Stimulated activated CD4-positive, alpha-beta T cell treated with anti-CD3 and anti-CD28 coated beads, Interleukin-2, amount 100 ng/mL, for 48 hours (primary cell): Measurements from ENCODE around the gene SEC14L6.
"Not testable (repeated sequence)": the region's sequence is repeated elsewhere in the genome, so short reads cannot be mapped to it uniquely, and the experiment has no call there.

Experiments
- DNase-seq, 2 donors: peaks; one replicate each; pipeline ENCODE4 v3.0.0-alpha.2; 2020

The SEC14L6 gene

DNA sequence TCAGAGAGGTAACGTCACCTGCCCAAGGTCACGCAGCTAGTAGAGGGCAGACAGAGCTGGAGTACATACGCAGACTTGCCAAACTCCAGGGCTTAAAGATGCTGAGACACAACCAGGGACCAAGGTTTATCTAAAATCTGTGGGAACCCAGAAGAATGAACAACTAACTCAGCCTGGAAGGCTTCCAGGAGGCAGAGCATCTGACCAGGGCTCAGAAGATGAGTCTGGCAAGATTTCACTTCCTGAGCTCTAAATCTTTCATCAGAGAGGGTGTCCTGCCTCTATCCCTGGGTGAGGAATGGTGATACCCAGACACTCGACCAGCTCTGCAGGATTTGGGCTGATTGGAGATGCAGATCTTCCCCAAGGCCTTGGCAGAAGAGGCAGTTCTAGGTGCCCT, 18.8 kb upstream of the SEC14L6 start:
- DNase-seq = no peak

DNA sequence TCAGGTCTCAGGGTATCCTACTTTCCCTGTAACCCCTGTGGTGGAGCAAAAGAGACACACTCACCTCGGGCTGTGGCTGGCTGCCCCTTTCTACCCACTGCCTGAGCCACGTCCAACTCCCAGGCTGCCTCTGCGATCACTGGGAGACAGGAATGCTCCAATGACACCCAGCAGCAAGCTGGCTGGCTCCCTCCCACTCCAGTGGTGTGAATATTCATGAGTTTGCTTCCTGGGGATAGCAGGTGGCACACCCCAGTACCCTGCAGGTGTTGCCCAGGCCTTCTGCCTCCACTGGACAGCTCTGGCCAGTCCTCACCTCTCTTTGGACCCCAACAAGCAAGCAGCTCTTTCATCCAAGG, 18.2 kb upstream of the SEC14L6 start:
- no peak for DNase-seq

DNA sequence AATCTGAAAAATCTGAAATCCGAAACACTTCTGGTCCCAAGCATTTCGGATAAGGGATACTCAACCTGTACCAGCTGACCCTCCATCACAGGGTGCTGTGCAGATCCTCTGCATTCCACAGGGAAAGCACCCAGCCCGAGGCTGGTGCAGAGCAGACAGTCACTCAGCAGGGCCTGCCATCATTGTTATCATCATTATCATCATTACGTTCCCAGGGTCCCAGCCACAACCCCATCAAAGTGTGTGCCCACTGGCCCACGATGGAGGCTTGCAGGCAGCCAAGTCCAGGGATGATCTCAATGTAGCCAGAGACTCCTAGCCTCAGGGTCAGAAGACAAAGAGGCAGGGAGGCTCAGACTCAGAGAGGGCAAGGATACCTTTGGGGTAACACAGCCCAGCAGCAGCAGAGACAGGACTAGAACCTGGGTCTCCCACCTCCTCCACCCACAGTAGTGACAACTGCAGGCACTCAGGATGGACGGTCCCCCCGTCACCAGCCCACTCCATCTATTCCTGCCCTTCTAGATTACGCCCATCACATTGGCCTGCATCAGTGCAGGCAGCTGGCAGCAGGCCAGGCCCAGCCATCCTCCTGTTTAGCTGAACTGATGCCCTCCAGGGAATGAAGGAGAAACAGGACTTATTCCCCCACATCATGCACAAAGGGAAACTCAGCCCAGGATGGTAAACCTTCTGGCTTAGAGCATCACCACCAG, 17.7 kb upstream of the SEC14L6 start:
- no peak for DNase-seq

DNA sequence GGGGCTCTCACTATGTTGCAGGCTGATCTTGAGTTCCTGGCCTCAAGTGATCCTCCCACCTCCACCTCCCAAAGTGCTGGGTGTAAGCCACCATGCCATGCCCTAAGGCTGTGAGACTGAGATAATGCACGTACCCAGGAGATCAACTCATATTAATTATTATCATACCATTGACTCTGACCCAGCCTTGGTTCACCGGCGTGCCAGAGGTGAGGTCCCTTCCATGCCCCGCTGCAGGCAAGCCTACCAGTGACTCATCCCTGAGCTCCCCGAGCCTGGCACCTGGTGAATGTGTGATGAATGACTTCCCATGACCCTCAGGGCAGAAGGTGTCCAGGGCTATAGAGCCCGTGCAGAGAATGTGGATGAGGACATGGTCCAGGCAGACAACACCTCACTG, 15.8 kb upstream of the SEC14L6 start:
- no peak for DNase-seq

DNA sequence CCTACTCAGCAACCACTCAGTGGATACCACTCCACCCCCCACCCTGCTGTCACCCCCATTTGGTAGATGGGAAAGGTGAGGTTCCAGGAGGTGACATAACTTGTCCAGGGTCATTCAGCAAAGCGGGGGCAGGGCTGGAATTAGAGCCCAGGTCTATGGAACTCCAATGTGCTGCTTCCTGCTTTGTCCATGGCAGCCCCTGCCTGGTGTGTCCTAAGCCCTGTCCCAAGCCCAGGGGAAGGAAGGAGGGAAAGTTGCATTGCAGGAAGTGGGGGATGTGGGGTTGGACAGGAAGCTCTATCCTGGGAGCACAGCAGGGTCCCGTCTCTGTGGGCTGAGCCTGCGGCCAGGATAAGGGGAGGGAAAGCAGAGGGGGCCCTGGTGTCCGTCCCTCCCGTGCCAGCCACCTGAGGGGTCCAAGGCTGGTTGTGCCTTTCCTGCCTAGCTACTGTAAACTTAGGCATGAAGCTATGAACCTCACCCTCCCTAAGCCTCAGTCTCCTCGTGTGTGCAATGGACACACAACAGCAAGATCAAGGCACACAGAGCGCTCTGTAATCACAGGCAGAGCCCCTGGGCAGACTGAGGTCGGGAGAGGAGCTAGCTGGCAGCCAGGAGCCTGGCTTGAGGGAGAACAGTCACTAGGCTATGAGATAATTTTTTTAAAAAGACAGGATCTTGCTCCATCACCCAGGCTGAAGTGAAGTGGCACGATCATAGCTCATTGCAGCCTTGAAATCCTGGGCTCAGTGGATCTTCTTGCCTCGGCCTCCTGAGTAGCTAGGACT, 15.1 kb upstream of the SEC14L6 start:
- DNase-seq = no peak

DNA sequence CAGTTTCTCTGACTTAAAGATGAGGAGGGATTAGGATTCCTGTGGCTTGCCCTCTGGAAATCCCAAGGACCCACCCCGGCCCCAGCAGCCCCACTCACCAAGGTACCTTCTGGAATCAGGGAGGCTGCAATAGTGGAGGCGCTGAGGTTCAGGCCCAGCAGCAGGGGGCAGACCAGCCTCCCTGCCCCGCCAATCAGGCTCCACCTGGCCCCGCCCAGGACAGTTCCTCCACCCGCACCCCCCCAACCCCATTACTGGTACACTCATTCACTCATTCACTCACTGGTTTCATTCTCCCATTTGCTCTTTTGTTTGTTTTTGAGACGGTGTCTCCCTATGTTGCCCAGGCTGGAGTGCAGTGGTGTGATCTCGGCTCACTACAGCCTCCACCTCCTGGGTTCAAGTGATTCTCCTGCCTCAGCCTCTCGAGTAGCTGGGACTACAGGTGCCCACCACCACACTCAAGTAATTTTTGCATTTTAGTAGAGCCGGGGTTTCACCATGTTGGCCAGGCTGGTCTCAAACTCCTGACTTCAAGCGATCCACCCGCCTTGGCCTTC, 14.2 kb upstream of the SEC14L6 start:
- DNase-seq = not testable (repeated sequence)

DNA sequence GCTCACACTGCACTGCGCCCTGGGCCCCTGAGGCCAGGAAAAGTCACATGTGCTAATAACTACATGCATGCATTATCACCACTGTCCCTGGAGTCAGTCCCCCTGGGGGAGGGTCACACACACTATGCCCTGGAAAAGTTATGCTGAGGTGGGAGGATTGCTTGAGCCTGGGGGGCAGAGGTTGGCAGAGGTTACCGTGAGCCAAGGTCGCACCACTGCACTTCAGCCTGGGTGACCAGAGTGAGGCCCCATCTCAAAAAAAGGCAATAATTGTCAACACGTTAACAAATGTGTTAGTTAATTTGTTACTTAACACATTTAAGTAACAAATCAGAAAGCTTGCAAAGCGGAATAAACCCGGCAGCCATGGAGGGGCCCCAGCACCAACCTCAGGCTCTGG, 13.3 kb upstream of the SEC14L6 start:
- DNase-seq = no peak

DNA sequence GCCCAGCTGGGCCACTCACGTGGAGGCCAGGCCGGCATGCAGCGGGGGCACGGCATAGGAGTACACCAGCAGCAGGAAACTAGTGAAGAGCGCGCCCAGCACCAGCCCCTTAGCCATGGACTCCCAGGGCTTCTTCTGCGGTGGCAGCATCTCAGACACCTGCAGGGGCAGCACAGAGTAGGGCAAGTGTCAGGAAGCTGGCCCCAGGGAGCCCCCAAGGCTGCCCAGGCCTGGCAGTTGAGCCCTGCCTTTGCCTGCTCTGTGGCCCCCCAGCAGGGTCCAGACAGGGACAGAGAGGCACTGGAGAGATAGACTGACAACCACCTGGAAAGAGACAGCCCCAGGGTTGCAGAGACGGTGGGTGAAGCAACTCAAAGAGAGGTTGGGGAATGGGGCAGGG, 10.7 kb upstream of the SEC14L6 start:
- no peak for DNase-seq

DNA sequence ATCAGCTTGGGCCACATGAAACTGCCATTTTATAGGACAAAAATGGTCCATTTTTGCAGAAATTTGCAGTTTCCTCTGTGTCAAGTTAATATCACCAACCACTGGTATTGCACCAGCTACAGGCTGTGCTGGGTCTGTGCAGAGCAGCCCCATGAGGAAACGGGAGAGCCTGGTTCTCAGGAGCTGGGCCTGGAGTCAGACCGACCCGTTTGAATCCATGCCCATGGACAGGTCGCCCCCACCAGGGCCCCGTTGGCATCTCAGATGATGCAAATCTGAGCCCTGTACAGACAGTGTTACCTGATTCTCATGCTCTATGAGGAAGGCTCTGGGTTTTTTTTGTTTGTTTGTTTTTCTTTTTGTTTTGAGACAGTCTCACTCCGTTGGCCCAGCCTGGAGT, 9.8 kb upstream of the SEC14L6 start:
- no peak for DNase-seq

DNA sequence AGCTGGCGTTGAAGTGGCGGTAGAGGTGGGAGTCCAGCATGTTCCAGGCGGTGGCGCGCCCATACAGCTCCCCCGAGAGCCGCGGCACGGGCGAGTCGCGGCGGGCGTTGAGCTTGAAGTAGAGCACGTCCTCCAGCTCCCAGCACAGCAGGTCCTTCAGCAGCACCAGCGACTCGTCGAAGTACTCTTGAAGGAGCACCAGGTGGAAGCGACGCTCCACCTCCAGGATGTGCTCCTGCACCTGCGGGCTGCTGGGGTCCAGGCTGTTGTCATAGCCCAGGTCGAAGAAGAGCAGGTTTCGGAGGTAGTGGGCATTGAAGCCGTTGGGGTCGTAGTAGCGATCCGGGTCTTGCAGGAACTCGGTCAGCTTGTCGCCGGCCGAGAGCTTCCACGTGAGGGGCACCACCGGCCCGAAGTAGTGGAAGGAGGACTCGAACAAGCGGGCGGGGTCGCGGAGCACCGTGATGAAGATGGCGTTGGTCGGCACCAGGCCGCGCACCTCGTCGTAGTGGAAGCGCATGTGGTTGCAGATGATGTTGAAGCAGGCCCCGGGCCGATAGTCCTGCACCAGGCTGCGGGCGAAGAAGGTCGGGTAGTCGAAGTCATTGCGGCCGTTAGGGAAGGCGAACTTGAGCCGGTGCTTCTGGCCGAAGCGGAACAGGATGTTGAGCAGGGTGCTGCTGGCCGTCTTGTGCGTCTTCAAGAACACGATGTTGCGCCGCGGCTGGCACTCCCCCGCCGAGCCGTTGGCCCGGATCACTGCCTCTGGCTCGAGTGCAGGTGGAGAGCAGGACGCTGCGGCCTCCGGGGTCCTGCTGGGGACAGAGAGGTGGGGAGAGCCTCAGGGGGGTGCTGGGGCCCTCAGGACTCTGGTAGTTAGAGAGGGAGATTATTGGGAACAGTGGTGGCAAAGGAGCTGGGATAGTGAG, 9.0 kb upstream of the SEC14L6 start:
- no peak for DNase-seq

DNA sequence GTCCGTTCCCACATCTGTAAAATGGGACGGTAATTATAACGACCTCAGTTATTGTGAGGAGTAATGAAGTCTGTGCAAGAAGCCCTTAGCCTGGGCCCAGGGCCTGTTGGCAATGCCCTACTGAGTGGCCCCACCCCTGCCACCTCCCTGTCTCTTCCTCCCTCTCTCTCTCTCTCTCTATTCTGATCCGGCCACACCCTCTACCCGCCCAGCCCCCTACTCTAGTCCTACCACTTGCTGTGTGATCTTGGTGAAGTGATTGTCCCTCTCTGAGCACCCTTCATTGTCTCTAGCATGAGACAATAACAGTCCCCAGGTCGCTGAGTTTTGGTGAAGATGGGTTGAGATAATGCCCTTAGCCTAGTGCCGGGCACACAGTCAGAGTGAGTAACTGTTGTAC, 7.4 kb upstream of the SEC14L6 start:
- no peak for DNase-seq

DNA sequence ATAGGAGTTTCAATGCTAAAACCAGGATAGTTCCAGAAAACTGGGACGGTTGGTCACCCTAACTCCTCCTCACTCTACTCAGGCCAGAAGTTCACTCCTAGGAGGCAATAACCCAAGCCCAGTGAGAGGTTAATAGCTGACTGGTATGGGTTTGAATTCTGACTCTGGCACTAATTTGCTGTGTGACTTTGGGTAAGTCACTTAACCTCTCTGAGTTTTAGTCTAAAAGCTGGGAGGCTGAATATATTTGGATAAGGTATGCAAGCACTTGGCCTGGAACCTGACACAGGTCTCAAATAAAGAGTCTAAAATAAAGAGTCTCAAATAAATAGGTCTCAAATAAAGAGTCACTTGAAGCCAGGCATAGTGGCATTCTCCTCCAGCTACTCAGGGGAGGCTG, 6.2 kb upstream of the SEC14L6 start:
- no peak for DNase-seq

DNA sequence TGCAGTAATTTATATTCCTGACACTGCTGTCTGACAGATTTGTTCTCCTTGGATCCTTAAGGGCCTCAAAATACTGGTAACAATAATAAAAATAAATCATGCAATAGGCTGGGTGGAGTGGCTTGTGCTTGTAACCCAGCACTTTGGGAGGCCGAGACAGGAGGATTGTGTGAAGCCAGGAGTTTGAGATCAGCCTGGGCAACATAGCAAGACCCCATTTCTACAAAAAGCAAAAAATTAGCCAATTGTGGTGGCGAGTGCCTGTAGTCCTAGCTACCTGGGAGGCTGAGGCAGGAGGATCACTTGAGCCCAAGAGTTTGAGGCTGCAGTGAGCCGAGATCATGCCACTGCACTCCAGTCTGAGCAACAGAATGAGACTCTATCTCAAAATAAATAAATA, 5.3 kb upstream of the SEC14L6 start:
- not testable (repeated sequence) for DNase-seq

DNA sequence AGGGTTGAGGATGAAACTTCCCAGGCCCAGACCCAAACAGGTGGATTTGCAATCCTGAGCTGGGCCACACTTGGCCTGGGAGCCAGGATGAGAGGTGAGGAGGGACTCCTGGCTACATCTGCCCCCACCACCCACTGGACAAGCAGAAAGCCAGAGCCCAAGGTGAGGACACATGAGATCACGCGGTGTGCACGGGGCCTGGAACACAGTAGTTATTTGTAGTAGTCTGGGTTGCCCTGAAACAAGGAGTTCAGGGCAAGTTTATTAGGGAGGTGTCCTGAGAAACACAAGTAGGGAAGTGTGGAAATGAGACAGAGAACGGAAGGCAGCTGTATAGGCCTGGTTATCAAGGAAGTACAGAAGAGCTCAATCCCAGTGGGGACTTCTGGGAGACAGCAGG, 647 bp upstream of the SEC14L6 start:
- DNase-seq = no peak

DNA sequence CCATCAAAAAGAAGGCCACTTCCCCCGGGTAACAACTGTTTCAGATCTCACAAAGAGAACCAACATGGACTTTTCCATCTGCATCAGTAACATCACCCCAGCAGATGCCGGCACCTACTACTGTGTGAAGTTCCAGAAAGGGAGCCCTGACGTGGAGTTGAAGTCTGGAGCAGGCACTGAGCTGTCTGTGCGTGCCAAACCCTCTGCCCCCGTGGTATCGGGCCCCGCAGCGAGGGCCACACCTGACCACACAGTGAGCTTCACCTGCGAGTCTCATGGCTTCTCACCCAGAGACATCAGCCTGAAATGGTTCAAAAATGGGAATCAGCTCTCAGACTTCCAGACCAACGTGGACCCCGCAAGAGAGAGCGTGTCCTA, 3.7 kb downstream of the SEC14L6 start:
- no peak for DNase-seq

DNA sequence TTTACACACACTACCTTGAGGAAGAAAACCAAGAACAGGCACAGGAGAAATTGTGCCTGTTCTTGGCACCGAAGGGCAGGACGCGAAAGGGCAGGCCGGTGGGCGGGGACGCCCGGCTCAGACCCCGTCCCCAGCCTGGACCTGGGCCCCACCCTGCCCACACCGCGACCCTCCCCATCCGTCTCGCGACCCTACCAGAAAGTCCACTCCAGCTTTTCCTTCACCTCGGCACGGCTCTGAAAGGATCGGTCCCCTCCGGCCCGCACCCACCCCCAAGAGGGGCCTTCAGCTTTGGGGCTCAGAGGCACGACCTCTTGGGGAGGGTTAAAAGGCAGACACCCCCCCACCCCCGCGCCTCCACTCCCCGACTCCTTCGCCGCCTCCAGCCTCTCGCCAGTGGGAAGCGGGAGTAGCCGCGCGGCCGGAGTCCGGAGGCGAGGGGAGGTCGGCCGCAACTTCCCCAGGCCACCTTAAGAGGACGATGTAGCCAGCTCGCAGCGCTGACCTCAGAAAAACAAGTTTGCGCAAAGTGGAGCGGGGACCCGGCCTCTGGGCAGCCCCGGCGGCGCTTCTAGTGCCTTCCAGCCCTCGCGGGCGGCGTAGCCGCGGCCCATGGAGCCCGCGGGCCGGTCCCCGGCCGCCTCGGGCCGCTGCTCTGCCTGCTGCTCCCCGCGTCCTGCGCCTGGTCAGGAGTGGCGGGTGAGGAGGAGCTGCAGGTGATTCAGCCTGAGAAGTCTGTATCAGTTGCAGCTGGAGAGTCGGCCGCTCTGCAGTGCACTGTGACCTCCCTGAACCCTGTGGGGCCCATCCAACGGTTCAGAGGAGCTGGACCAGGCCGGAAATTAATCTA, 4.4 kb downstream of the SEC14L6 start:
- no peak for DNase-seq

DNA sequence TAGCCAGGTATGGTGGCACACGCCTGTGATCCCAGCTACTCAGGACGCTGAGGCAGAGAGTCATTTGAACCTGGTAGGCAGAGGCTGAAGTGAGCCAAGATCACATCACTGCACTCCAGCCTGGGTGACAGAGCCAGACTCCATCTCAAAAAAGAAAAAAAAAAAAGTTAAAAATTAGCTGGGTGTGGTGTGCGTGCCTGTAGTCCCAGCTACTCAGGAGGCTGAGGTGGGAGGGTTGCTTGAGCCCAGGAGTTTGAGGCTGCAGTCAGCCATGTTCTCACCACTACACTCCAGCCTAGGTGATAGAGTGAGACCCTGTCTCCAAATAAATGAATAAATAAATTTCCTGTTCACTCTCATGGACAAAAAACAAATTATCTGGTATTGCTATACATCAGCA, 5.0 kb downstream of the SEC14L6 start:
- DNase-seq = not testable (repeated sequence)

DNA sequence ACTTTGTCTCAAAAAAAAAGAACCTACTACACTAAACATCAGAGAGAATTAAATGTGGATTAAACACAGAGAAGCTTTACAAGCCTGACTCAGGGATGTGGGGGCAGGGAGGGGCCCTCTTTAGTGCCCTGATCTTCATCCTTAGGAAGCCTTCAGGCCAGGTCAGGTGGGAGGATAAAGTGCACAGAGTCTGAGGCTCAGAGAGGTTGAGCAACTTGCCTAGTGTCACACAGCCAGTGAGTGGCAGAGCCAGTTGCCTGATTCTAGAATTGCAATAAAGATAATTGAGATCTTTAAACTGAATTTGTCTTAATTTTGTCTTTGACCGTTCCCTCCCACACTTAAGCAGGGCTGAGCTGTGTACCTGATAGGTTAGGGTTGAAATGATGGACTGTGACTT, 7.2 kb downstream of the SEC14L6 start:
- no peak for DNase-seq

DNA sequence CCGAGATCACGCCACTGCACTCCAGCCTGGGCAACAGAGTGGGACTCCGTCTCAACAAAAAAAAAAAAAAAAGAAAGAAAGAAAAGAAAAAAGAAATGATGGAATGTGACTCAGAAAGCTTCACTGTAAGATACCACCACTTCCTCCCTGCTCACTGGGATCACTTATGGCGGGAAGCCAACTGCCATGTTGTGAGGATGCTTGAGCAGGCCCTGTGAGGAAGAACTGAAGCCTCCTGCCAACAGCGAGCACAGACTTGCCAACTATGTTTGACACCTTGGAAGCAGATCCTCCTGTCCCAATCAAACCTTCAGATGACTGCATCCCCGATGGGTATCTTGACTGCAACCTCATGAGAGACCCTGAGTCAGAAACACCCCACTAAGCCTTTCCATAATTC, 8.3 kb downstream of the SEC14L6 start:
- no peak for DNase-seq

DNA sequence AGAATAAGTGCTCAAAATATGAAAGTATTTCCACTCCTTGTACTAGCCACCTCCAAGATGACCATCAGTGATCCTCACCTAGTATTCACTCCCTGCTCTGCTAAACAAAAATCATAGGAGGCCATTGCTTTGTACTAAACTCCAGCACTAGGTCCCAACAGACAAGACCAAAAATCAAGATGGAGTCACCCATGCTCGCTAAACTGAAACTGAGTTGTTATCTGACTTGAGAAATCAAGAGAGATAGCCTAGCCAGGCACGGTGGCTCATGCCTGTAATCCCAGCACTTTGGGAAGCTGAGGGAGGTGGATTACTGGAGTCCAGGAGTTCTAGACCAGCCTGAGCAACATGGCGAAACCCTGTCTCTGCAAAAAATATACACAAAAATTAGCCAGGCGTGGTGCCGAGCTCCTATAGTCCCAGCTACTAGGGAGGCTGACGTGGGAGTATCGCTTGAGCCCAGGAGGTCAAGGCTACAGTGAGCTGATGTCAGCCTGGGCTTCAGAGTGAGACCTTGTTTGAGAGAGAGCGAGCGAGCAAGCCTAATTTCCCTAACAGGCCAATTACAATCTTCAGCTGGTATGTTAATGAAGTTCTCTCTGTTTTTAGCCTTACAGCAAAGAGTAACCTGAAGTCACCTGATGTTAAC, 9.3 kb downstream of the SEC14L6 start:
- DNase-seq = no peak

DNA sequence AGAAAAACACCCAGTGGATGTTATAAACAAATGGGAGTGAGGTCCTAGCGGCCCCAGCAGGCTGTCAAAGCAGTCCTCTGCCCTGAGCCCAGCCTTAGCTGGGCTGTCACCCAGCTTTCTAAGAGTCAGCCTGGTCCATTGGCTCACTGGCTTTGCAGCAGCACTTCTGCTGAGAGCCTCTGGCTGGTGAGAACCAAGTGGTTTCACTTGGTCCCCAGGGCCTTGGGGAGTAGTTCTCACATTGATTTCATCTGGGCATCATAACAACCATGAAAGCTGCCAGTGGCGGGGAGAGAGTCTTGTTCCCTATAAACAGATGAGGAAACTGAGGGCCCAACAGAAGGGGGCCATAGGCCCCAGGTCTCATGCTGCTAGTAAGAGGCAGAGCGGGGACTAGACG, 11.4 kb downstream of the SEC14L6 start:
- DNase-seq = no peak
